ENCODE data around the gene WDFY2. TPM values are rescaled to one million over a fixed set of nuclear protein-coding genes. Genes with fewer than 3 reads are reported as not detected.
A peak's percentile ranks its signal among the peaks of the same experiment; 100 is the strongest.

WDFY2 gene
- total RNA-seq, 1 experiment from 2014 or later: 25.7 TPM

DNA sequence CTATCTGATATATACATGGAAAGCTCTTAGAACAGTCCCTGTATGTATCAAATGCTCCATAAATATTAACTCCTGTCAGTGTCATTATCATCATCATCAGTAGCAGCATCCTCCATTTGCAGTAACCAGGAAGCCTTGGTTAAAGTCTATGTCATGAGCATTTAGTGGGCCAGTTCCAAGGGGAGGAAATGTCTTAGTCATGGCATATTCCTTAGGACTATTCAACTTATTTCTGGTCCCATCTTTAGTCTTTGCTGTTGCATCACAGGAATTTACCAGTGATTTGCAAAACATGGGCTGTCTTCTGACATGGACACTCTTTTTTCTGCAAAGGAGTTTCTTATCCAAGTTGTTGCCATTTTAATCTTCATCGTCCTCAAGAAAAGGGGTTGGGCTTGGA lies 98.4 kb downstream of the WDFY2 start:
- Mint-ChIP-seq H3K36me3 (no peaks in the 10 kb centered on the region), H3K27me3 (ENCODE audit: low read depth) (no peaks in the 10 kb centered on the region), H3K4me3 (no peak overlapping the region), H3K27ac (no peak overlapping the region), H3K9me3 (no peaks in the 10 kb centered on the region), H3K4me1 (peaks cover 18% of the 10 kb centered on the region)
- ChIA-PET CTCF (no interaction called here), POLR2A (no interaction called here)
- DNase-seq (ENCODE audit: low spot score) (no peak), ATAC-seq (no peak)
- no peak for TF ChIP-seq IRF2 (CRISPR knock-in tag; IDR thresholded peaks at IDR 0.05; ENCODE audit: borderline replicate concordance, low read depth)
- no peak for TF ChIP-seq SP1 (CRISPR knock-in tag; conservative IDR thresholded peaks at IDR 0.05)
- TF ChIP-seq, protein P1, sequence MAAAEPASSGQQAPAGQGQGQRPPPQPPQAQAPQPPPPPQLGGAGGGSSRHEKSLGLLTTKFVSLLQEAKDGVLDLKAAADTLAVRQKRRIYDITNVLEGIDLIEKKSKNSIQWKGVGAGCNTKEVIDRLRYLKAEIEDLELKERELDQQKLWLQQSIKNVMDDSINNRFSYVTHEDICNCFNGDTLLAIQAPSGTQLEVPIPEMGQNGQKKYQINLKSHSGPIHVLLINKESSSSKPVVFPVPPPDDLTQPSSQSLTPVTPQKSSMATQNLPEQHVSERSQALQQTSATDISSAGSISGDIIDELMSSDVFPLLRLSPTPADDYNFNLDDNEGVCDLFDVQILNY (CRISPR knock-in tag; IDR thresholded peaks at IDR 0.05): no peak
- TF ChIP-seq MXD4 (CRISPR knock-in tag; IDR thresholded peaks at IDR 0.05; ENCODE audit: borderline replicate concordance): no peak
- TF ChIP-seq, protein P2, sequence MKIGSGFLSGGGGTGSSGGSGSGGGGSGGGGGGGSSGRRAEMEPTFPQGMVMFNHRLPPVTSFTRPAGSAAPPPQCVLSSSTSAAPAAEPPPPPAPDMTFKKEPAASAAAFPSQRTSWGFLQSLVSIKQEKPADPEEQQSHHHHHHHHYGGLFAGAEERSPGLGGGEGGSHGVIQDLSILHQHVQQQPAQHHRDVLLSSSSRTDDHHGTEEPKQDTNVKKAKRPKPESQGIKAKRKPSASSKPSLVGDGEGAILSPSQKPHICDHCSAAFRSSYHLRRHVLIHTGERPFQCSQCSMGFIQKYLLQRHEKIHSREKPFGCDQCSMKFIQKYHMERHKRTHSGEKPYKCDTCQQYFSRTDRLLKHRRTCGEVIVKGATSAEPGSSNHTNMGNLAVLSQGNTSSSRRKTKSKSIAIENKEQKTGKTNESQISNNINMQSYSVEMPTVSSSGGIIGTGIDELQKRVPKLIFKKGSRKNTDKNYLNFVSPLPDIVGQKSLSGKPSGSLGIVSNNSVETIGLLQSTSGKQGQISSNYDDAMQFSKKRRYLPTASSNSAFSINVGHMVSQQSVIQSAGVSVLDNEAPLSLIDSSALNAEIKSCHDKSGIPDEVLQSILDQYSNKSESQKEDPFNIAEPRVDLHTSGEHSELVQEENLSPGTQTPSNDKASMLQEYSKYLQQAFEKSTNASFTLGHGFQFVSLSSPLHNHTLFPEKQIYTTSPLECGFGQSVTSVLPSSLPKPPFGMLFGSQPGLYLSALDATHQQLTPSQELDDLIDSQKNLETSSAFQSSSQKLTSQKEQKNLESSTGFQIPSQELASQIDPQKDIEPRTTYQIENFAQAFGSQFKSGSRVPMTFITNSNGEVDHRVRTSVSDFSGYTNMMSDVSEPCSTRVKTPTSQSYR (CRISPR knock-in tag; IDR thresholded peaks at IDR 0.05): no peak
- TF ChIP-seq ZNF263 (CRISPR knock-in tag; IDR thresholded peaks at IDR 0.05; ENCODE audit: low read depth): no peak
- TF ChIP-seq, protein P3, sequence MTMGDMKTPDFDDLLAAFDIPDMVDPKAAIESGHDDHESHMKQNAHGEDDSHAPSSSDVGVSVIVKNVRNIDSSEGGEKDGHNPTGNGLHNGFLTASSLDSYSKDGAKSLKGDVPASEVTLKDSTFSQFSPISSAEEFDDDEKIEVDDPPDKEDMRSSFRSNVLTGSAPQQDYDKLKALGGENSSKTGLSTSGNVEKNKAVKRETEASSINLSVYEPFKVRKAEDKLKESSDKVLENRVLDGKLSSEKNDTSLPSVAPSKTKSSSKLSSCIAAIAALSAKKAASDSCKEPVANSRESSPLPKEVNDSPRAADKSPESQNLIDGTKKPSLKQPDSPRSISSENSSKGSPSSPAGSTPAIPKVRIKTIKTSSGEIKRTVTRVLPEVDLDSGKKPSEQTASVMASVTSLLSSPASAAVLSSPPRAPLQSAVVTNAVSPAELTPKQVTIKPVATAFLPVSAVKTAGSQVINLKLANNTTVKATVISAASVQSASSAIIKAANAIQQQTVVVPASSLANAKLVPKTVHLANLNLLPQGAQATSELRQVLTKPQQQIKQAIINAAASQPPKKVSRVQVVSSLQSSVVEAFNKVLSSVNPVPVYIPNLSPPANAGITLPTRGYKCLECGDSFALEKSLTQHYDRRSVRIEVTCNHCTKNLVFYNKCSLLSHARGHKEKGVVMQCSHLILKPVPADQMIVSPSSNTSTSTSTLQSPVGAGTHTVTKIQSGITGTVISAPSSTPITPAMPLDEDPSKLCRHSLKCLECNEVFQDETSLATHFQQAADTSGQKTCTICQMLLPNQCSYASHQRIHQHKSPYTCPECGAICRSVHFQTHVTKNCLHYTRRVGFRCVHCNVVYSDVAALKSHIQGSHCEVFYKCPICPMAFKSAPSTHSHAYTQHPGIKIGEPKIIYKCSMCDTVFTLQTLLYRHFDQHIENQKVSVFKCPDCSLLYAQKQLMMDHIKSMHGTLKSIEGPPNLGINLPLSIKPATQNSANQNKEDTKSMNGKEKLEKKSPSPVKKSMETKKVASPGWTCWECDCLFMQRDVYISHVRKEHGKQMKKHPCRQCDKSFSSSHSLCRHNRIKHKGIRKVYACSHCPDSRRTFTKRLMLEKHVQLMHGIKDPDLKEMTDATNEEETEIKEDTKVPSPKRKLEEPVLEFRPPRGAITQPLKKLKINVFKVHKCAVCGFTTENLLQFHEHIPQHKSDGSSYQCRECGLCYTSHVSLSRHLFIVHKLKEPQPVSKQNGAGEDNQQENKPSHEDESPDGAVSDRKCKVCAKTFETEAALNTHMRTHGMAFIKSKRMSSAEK (CRISPR knock-in tag; IDR thresholded peaks at IDR 0.05; ENCODE audit: borderline replicate concordance): no peak

DNA sequence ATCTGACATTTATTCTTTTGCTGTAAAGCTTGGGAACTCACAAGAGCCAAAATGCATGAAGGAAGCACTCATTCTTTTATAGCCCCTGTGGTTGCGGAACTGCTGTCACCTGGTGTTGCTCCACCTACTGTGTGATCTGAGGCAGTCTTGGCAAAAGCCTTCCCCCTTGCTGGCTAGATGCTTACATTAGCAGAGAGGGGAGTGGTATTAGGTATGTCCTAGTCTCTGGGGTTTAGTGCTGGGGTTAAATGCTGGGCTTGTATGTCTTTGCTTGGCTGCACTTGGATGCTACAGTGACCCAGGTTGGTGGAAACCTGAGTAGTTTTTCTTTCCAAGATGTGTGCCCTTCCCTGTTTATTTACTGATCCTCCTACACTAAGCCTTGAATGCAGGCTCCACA lies 99.3 kb downstream of the WDFY2 start:
- no peak for DNase-seq (ENCODE audit: low spot score)
- ChIA-PET CTCF (interaction anchor here (1.2 kb wide), 1 partner anchor 84 kb away, joined by 4 read pairs; no protein-coding TSS in a partner anchor), POLR2A (no interaction called here)
- peaks cover 27% of the 10 kb centered on the region for H3K4me1 Mint-ChIP-seq
- H3K27me3 Mint-ChIP-seq (ENCODE audit: low read depth): no peaks in the 10 kb centered on the region
- H3K9me3 Mint-ChIP-seq: no peaks in the 10 kb centered on the region
- H3K36me3 Mint-ChIP-seq: no peaks in the 10 kb centered on the region
- H3K27ac Mint-ChIP-seq: no peak overlapping the region; the same call in 1 of the 2 replicates
- no peak overlapping the region for H3K4me3 Mint-ChIP-seq
- peak; percentile 96 for ATAC-seq
- TF ChIP-seq, protein P4, sequence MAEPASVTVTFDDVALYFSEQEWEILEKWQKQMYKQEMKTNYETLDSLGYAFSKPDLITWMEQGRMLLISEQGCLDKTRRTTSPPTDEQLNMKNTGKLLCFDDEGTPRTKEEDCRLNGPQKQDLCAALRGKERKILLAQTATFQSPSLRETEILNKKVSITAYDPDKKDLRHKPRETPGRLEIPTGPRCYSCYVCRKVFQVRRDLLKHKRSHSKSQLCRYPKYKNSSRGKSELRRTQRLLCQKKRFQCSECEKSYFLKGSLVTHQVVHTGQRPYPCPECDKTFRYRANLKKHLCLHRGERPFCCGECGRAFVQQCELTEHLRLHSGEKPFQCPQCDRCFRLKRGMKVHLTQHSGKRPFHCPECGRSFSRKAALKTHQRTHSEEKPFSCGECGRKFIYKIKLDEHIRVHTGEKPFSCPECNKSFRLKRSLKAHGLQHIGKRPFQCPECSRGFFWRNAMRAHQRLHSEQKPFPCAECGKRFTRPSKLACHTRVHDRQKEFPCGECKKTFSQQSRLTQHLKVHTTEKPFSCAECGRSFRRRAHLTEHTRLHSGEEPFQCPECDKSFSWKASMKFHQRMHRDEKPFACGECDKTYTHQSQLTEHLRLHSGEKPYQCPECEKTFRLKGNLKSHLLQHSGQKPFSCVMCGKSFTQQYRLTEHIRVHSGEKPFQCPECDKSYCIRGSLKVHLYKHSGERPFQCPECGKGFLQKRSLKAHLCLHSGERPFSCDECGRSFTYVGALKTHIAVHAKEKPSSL (CRISPR knock-in tag; conservative IDR thresholded peaks at IDR 0.05): no peak
- TF ChIP-seq, protein P5, sequence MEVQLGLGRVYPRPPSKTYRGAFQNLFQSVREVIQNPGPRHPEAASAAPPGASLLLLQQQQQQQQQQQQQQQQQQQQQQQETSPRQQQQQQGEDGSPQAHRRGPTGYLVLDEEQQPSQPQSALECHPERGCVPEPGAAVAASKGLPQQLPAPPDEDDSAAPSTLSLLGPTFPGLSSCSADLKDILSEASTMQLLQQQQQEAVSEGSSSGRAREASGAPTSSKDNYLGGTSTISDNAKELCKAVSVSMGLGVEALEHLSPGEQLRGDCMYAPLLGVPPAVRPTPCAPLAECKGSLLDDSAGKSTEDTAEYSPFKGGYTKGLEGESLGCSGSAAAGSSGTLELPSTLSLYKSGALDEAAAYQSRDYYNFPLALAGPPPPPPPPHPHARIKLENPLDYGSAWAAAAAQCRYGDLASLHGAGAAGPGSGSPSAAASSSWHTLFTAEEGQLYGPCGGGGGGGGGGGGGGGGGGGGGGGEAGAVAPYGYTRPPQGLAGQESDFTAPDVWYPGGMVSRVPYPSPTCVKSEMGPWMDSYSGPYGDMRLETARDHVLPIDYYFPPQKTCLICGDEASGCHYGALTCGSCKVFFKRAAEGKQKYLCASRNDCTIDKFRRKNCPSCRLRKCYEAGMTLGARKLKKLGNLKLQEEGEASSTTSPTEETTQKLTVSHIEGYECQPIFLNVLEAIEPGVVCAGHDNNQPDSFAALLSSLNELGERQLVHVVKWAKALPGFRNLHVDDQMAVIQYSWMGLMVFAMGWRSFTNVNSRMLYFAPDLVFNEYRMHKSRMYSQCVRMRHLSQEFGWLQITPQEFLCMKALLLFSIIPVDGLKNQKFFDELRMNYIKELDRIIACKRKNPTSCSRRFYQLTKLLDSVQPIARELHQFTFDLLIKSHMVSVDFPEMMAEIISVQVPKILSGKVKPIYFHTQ (CRISPR knock-in tag; IDR thresholded peaks at IDR 0.05): no peak
- TF ChIP-seq NFYB (CRISPR knock-in tag; conservative IDR thresholded peaks at IDR 0.05; ENCODE audit: low read depth) (no peak), ESRRA (CRISPR knock-in tag; IDR thresholded peaks at IDR 0.05; ENCODE audit: borderline replicate concordance) (no peak), ATF1 (CRISPR knock-in tag; IDR thresholded peaks at IDR 0.05) (no peak), CREM (CRISPR knock-in tag; IDR thresholded peaks at IDR 0.05) (no peak)
- TF ChIP-seq, protein P6, sequence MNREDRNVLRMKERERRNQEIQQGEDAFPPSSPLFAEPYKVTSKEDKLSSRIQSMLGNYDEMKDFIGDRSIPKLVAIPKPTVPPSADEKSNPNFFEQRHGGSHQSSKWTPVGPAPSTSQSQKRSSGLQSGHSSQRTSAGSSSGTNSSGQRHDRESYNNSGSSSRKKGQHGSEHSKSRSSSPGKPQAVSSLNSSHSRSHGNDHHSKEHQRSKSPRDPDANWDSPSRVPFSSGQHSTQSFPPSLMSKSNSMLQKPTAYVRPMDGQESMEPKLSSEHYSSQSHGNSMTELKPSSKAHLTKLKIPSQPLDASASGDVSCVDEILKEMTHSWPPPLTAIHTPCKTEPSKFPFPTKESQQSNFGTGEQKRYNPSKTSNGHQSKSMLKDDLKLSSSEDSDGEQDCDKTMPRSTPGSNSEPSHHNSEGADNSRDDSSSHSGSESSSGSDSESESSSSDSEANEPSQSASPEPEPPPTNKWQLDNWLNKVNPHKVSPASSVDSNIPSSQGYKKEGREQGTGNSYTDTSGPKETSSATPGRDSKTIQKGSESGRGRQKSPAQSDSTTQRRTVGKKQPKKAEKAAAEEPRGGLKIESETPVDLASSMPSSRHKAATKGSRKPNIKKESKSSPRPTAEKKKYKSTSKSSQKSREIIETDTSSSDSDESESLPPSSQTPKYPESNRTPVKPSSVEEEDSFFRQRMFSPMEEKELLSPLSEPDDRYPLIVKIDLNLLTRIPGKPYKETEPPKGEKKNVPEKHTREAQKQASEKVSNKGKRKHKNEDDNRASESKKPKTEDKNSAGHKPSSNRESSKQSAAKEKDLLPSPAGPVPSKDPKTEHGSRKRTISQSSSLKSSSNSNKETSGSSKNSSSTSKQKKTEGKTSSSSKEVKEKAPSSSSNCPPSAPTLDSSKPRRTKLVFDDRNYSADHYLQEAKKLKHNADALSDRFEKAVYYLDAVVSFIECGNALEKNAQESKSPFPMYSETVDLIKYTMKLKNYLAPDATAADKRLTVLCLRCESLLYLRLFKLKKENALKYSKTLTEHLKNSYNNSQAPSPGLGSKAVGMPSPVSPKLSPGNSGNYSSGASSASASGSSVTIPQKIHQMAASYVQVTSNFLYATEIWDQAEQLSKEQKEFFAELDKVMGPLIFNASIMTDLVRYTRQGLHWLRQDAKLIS (CRISPR knock-in tag; IDR thresholded peaks at IDR 0.05; ENCODE audit: borderline replicate concordance): no peak
- TF ChIP-seq, protein P7, sequence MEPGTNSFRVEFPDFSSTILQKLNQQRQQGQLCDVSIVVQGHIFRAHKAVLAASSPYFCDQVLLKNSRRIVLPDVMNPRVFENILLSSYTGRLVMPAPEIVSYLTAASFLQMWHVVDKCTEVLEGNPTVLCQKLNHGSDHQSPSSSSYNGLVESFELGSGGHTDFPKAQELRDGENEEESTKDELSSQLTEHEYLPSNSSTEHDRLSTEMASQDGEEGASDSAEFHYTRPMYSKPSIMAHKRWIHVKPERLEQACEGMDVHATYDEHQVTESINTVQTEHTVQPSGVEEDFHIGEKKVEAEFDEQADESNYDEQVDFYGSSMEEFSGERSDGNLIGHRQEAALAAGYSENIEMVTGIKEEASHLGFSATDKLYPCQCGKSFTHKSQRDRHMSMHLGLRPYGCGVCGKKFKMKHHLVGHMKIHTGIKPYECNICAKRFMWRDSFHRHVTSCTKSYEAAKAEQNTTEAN (CRISPR knock-in tag; IDR thresholded peaks at IDR 0.05): no peak

Data from WTC11 (cell line).